CD14-positive monocyte (primary cell): ENCODE measurements around the gene FKBP5. TPM values are rescaled to one million over a fixed set of nuclear protein-coding genes. Genes with fewer than 3 reads are reported as not detected.

ENCODE experiments used
- DNase-seq, 3 donors: peaks; one replicate each; pipeline ENCODE4 v3.0.0-alpha.2; 2011 to 2022
- H2AFZ ChIP-seq: 2 replicates; pipeline ENCODE4 v1.6.0; 2012; ENCODE audit warnings: mild to moderate bottlenecking, low read depth, low read length, inconsistent platforms; ENCODE audit not compliant: insufficient read depth, poor library complexity, severe bottlenecking
- H3K27ac ChIP-seq, 2 donors: 1 replicate in 1 of 2; 2 replicates in 1 of 2; pipeline ENCODE4 v1.5.1; 2012 to 2013; ENCODE audit warnings: low read length in 2 of 2, control low read depth in 1 of 2, inconsistent platforms in 1 of 2, low read depth in 1 of 2, mild to moderate bottlenecking in 1 of 2
- H3K27me3 ChIP-seq, 2 donors: one replicate each; pipeline versions ENCODE4 v1.6.0 to v1.6.1; 2011 to 2013; ENCODE audit warnings: low read length in 2 of 2; ENCODE audit not compliant: control insufficient read depth in 2 of 2, insufficient read depth in 2 of 2
- H3K36me3 ChIP-seq, 2 donors: replicated peaks in 1 of 2; 1 replicate in 1 of 2; 2 replicates in 1 of 2; pipeline versions ENCODE4 v1.5.1 to v1.6.1; 2012 to 2013; ENCODE audit warnings: low read length in 2 of 2, control low read depth in 1 of 2, inconsistent platforms in 1 of 2, mild to moderate bottlenecking in 1 of 2; ENCODE audit not compliant: insufficient read depth in 2 of 2, control insufficient read depth in 1 of 2
- H3K4me1 ChIP-seq, 2 donors: 1 replicate in 1 of 2; 2 replicates in 1 of 2; pipeline versions ENCODE4 v1.5.1 to v1.6.1; 2012 to 2013; ENCODE audit warnings: low read length in 2 of 2, control low read depth in 1 of 2, inconsistent platforms in 1 of 2, mild to moderate bottlenecking in 1 of 2, moderate library complexity in 1 of 2; ENCODE audit not compliant: insufficient read depth in 2 of 2, control insufficient read depth in 1 of 2
- H3K4me2 ChIP-seq: replicated peaks from 2 replicates; pipeline ENCODE3; 2012; ENCODE audit warnings: low read length, moderate library complexity, mild to moderate bottlenecking; ENCODE audit not compliant: poor library complexity, severe bottlenecking; ENCODE audit errors: extremely low read depth
- H3K4me3 ChIP-seq, 3 experiments: fragments of 200-600 bp in 1 of 3; sonication (generic) in 1 of 3; replicated peaks in 1 of 3; 1 replicate in 2 of 3; 2 replicates in 1 of 3; pipeline ENCODE4 v1.5.1; 2011 to 2013; ENCODE audit warnings: low read length in 3 of 3, mild to moderate bottlenecking in 3 of 3, control low read depth in 2 of 3, low read depth in 2 of 3, inconsistent platforms in 1 of 3, moderate library complexity in 1 of 3
- H3K79me2 ChIP-seq: 2 replicates; pipeline ENCODE4 v1.6.0; 2012; ENCODE audit warnings: mild to moderate bottlenecking, control low read depth, inconsistent platforms, low read length, moderate library complexity; ENCODE audit not compliant: insufficient read depth
- H3K9ac ChIP-seq: 2 replicates; pipeline ENCODE4 v1.6.0; 2017; ENCODE audit warnings: low read length, mild to moderate bottlenecking; ENCODE audit not compliant: insufficient read depth, poor library complexity, severe bottlenecking
- H3K9me3 ChIP-seq, 2 donors: replicated peaks in 1 of 2; 1 replicate in 1 of 2; 2 replicates in 1 of 2; pipeline versions ENCODE4 v1.5.1 to v1.6.1; 2012 to 2013; ENCODE audit warnings: low read length in 2 of 2, control low read depth in 1 of 2; ENCODE audit not compliant: control insufficient read depth in 1 of 2, insufficient read depth in 1 of 2
- H4K20me1 ChIP-seq: 2 replicates; pipeline ENCODE4 v1.6.0; 2012; ENCODE audit warnings: mild to moderate bottlenecking, low read length, control low read depth, moderate library complexity; ENCODE audit not compliant: insufficient read depth
- H3K27ac Mint-ChIP-seq, 7 donors: one replicate each; pipeline ENCODE4 v1.8.0; 2020; ENCODE audit warnings: mild to moderate bottlenecking in 7 of 7, mixed read lengths in 7 of 7, moderate library complexity in 6 of 7, inconsistent platforms in 2 of 7
- H3K27me3 Mint-ChIP-seq, 3 donors: one replicate each; pipeline ENCODE4 v1.8.0; 2021 to 2022; ENCODE audit warnings: low read depth in 3 of 3, mild to moderate bottlenecking in 3 of 3, mixed read lengths in 3 of 3, moderate library complexity in 3 of 3, inconsistent platforms in 1 of 3
- H3K36me3 Mint-ChIP-seq, 2 donors: one replicate each; pipeline ENCODE4 v1.8.0; 2020; ENCODE audit warnings: mixed read lengths in 2 of 2, inconsistent platforms in 1 of 2, mild to moderate bottlenecking in 1 of 2
- H3K4me1 Mint-ChIP-seq: one replicate; pipeline ENCODE4 v1.8.0; 2020; ENCODE audit warnings: mild to moderate bottlenecking, mixed read lengths
- H3K4me3 Mint-ChIP-seq, 2 donors: one replicate each; pipeline ENCODE4 v1.8.0; 2020; ENCODE audit warnings: mild to moderate bottlenecking in 2 of 2, mixed read lengths in 2 of 2, moderate library complexity in 1 of 2
- H3K9me3 Mint-ChIP-seq, 7 donors: one replicate each; pipeline ENCODE4 v1.8.0; 2020 to 2022; ENCODE audit warnings: mixed read lengths in 7 of 7, mild to moderate bottlenecking in 6 of 7, moderate library complexity in 6 of 7, inconsistent platforms in 2 of 7
- CTCF ChIP-seq: fragments of 200-600 bp; IDR thresholded peaks from one replicate; pipeline ENCODE4 v1.8.0; 2022; ENCODE audit warnings: antibody characterized with exemption, mild to moderate bottlenecking
- WGBS: methylation state at CpG from one replicate; pipeline ENCODE4 v1.1.5; 2013; ENCODE audit warnings: missing lambda C conversion rate; ENCODE audit not compliant: insufficient coverage; 5-methylcytosine and 5-hydroxymethylcytosine counted together
- intact Hi-C, 2 donors: fragments of 100-400 bp; cut with micrococcal nuclease; formaldehyde crosslinking; loops; one replicate each; pipeline versions ENCODE4 v1.15.0 to v1.15.1; 2023
- polyA plus RNA-seq, 3 donors: library from polyadenylated mRNA; depleted of rRNA in 1 of 3; unstranded in 2 of 3; stranded (reverse) in 1 of 3; fragments of 300-500 nt in 2 of 3; fragments of >200 nt in 1 of 3; fragmentation: Illumina TruSeq in 2 of 3; gene quantifications; 1 replicate in 2 of 3; 2 replicates in 1 of 3; pipeline ENCODE4 v1.2.3, GENCODE V29; 2012 to 2021

The FKBP5 gene
- polyA plus RNA-seq, 3 donors: 20.2 to 58.5 (median 56.9) TPM

DNA sequence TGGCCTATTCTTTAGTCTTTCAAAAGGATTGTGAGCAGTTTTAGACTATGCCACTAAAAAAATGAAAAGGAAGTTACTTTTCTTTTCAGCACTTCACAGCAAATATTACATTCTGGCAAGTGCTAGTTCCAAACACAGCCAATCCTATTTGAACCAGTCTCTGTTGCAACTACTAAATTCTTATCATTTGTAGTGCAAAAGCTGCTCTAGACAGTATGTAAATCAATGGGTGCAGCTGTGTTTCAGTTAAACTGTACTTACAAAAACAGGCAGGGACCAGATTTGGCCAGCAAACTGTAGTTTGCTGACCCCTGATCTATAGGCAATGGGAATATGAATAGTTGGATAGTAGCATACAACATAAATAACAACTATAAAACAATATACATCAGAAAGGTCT, 107.9 kb downstream of the FKBP5 start:
- intact Hi-C loops: loop anchor here in 1 of 2 donors (10.0 kb wide), 1 partner anchor 104 kb away; the partner anchor contains the start of gene FKBP5
- H3K27ac Mint-ChIP-seq: no peak overlapping the region

GRCh38 chr6:35576682-35577081, 112.0 kb downstream of the FKBP5 start:
- H2AFZ ChIP-seq: no peak overlapping the region
- no peaks in the 10 kb centered on the region for H3K27me3 ChIP-seq
- Mint-ChIP-seq H3K36me3 (peaks cover 68 to 91% of the 10 kb centered on the region in 2 donors), H3K4me3 (no peak overlapping the region), H3K27ac (peak overlapping the region in 3 of 7 donors; percentile 2 to 37 (median 28)), H3K9me3 (no peaks in the 10 kb centered on the region), H3K27me3 (no peaks in the 10 kb centered on the region), H3K4me1 (no peaks in the 10 kb centered on the region)
- over 99% methylated on average over 7 of the region's 9 CpGs for WGBS
- H3K4me1 ChIP-seq: no peaks in the 10 kb centered on the region
- H3K79me2 ChIP-seq: peaks cover 6% of the 10 kb centered on the region
- no peak for TF ChIP-seq CTCF
- no peak overlapping the region for H3K4me2 ChIP-seq
- H3K9me3 ChIP-seq: no peaks in the 10 kb centered on the region
- intact Hi-C loops: no loop called here
- H4K20me1 ChIP-seq: peaks cover 53% of the 10 kb centered on the region
- H3K4me3 ChIP-seq: no peak overlapping the region
- H3K9ac ChIP-seq: no peak overlapping the region
- peaks cover 75 to 95% of the 10 kb centered on the region in 2 donors for H3K36me3 ChIP-seq
- no peak overlapping the region for H3K27ac ChIP-seq
- DNase-seq: no peak

More for the DNA sequence above, 107.9 kb downstream of the FKBP5 start:
- no peak for DNase-seq
- Histone ChIP-seq H3K27me3 (no peaks in the 10 kb centered on the region), H3K27ac (no peak overlapping the region), H3K4me1 (peaks cover 2 to 4% of the 10 kb centered on the region in 2 donors), H3K9ac (no peak overlapping the region), H4K20me1 (peaks cover 78% of the 10 kb centered on the region), H3K79me2 (peaks cover 21% of the 10 kb centered on the region), H3K4me3 (no peak overlapping the region), H3K36me3 (peaks cover 59 to 93% of the 10 kb centered on the region in 2 donors), H3K9me3 (no peaks in the 10 kb centered on the region), H2AFZ (no peak overlapping the region), H3K4me2 (no peak overlapping the region)
- Mint-ChIP-seq H3K4me1 (peaks cover 6% of the 10 kb centered on the region), H3K4me3 (no peak overlapping the region), H3K36me3 (peaks cover 61 to 78% of the 10 kb centered on the region in 2 donors), H3K27me3 (no peaks in the 10 kb centered on the region), H3K9me3 (no peaks in the 10 kb centered on the region)
- no peak for TF ChIP-seq CTCF
